SK-N-DZ (cell line): ENCODE data around the gene CMSS1.

Experiments used
- DNase-seq: peaks from one replicate; pipeline ENCODE4 v3.0.0-alpha.2; 2015; ENCODE audit warnings: low spot score

Gene CMSS1

DNA sequence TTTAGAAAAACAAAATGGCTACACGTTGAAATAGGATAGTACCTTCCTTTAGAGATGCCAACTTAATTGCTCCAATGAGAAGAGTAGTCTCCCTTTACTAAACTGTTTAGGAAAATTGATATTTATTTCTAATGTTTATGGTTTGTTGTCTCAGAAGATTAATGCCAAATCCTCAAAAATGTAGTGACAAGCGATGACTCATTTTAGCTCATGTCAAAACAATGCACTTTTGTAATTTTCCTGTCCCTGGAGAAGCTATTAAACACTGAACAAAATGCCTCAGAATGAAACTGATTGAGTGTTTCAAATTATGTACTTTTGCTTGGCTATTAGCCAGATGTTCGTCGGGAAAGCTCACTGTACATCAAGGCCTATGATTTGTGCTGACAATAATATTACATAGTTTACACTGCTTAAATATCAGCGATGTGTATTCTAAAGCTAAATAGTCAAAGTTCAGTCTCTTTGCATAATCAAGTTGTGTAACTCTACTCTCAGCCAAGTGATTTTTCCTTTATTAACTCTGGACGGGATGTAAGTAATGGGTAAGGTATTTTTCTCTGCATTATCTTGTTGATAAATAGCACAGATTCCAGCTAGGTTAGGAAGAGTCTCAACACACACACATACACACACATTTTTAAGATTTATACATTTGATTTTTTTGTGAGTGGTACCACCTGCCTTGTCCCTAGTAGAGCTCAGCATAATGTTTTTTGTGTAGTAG lies 83.7 kb downstream of the CMSS1 start:
- DNase-seq: no peak

DNA sequence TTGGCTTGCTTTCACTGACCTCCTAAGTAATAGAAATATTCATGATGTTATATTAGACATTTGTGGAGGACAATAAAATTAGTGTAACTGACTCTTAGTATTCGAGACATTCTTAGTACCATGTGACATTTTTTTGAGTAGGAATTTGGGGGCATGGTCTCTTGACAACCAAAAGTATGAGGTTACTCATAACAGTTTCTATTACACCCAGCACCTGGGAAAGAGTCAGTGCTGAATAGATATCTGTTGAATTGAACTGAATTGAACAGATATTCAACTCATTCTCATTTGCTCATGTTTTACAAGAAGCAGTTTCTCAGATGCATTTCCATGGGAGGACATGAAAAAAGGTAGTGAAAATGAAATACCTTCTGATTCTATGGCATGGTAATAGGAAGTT lies 84.4 kb downstream of the CMSS1 start:
- DNase-seq: no peak

DNA sequence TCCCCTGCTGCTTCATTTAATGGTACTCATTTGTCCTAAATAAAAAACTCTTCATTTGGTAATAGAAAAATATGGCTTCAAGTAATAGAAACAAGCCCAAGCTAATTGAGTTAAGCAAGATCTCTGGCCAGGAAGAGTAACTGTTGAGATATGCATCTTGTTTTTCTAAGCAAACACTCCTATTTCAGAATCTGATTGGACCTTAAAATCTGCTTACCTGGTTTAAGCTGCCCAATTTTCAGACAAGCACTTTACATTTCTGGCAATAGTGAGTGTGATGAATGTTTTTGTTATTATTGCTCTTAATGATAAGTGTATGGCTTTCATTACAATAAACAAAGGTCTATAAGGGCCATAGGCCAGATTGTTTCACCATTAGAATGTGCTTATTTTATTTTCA lies 86.2 kb downstream of the CMSS1 start:
- DNase-seq: peak; percentile 37

DNA sequence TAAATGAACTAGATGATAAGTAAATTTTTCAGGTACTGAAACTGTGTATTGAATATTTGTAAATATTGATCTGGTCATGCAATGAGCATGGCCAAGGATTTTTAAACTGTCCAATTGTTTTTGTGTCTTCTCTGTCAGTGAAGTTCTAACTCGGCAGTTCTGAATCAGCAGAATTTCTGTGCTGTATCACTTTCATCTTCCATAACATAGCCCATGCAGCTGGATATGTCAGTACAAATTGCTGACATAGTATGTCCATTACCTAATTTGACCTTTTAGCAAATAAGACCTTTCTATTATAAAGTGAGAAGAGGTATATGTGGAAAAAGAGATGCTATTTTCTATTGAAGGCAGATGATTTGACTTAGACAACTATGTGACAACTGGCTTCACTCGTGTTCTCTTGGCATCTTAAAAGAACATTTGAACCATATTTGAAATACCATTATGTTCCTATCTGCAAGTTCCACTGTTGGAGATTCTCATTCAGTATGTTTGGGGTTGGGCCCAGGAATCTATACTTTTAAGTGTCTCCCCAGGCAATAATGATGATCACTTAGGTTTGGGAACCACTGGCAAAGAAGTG lies 90.4 kb downstream of the CMSS1 start:
- DNase-seq: no peak

DNA sequence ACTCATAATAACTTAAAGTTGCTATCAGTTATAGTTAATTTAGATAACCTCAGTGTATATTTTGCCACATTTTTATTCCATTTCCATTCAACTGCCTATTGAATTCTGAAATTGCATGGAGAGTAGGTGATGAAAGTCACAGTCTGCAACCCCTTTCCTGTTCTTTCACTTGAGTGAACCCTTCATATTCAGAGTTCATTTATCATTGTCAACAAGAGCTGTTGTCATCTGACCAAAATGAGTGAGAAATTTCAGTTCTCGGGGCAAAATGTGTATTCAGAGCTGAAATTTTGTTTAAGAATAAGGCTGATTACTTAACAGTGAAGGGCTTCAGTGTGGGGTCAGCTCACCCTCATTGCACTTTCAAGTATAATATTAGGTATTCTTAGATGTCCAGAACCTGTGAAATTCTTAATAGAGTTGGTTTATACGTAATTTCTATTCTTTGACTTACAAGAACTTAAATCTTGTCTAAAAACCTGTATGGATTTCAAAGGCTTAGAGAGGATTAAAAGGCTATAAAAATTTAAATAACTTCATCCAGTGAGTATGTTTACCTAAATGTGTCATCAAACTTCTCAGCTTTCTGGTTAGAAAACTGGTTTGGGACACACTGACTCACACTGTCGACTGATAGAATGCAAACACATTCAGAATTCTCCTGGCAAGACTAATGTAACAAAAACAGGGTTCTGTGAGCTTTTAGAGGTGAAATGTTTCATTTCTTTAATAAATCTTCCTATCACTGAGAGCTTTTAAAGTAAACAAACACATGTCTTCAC lies 92.2 kb downstream of the CMSS1 start:
- no peak for DNase-seq

DNA sequence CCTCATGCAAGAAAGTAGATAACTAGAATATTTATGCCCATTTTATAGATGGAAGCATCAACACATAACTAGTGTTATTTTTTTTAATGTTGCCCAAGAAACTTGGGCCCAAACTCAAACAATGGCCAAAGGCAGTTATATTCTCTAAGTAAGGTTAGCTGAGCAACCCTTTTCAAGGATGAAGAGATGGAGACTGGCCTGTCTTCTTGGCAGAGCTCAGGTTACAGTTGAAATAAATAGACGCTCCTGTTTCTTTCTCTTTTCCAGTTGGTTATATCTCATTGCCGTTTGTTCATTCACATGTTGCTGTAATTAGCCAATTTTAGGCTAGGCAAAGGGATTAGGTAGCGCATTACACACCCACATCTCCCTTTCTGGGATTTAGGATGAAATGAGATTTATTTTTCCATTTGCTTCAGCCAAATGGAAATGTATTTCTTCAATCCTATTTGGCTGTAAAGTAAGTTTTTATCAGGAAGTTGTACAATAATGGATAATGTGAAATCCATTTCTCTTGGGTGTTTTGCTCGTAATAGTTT lies 93.2 kb downstream of the CMSS1 start:
- DNase-seq: no peak

DNA sequence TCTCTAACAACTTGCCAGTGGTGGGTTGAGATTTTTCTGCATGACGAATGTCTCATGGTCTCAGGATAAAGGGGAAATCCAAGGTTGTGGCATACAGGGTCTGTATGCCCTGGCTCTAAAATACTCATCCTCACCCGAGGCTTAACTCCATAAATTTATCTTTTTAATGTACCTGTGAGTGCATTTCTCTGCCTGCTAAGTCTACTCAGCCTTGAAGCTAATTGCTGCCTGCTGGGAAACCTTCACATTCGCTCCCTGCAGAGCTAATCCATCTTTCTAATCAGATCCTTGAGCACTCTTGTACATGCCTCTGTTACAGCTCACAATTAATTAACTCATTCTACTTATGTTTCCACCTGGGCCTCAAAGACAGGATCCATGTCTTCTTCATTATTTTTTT lies 93.8 kb downstream of the CMSS1 start:
- DNase-seq: peak; percentile 93

DNA sequence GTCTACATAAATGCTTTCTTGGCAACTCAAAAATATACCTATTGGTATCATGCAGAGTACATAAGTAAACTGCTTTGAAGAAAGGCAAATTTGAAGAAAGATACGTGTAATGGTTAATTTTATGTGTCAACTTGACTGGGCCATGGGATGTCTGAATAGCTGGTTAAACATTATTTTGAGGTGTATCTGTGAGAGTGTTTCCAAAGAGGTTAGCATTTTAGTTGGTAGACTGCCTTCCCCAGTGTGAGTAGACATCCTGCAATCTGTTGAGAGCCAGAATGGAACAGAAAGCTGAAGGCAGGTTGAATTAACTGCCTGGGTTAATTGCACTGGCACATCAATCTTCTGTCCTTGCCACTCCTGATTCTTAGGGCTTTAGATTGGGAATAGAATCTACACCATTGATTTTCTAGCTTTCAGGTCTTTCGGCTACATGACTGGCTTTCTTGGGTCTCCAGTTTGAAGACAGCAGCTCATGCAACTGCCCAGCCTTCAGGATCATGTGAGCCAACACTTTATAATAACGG lies 98.3 kb downstream of the CMSS1 start:
- DNase-seq: peak; percentile 43

DNA sequence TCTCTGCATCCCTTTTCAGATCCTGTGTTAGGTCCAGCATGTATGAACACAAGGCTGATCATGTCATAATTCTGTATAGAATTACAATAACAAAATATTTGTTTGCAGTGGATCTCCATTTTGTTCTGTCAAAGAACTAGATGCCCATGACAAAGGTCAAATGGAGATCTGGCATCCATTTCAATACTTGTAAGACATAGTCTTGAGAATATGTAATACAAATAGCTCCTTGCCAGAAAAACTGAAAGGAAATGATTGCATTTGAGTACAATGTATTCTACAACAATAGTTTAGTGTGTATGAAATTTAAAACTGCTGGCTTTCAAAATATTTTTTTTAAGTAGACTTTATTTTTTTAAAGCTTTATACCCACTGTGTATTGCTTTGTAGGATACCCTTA lies 101.1 kb downstream of the CMSS1 start:
- no peak for DNase-seq

DNA sequence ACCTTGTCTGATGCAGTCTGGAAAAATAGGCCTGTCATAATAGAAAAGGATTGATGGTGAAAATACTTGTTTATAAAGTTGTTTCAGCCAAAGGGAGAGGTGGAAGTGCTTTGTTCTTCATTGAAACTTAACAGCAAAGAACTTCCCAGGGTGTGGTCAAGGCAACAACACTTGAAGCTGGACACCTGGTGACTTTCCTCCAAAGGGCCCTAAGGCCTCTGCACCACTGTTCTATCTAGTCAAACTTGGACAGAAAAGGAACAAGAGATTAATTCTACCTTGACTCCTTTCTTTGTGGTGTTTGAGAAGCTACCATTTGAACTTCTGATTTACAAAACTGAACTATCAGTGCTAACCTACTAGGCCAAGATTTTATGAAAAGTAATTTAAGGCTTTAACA lies 102.0 kb downstream of the CMSS1 start:
- DNase-seq: no peak

DNA sequence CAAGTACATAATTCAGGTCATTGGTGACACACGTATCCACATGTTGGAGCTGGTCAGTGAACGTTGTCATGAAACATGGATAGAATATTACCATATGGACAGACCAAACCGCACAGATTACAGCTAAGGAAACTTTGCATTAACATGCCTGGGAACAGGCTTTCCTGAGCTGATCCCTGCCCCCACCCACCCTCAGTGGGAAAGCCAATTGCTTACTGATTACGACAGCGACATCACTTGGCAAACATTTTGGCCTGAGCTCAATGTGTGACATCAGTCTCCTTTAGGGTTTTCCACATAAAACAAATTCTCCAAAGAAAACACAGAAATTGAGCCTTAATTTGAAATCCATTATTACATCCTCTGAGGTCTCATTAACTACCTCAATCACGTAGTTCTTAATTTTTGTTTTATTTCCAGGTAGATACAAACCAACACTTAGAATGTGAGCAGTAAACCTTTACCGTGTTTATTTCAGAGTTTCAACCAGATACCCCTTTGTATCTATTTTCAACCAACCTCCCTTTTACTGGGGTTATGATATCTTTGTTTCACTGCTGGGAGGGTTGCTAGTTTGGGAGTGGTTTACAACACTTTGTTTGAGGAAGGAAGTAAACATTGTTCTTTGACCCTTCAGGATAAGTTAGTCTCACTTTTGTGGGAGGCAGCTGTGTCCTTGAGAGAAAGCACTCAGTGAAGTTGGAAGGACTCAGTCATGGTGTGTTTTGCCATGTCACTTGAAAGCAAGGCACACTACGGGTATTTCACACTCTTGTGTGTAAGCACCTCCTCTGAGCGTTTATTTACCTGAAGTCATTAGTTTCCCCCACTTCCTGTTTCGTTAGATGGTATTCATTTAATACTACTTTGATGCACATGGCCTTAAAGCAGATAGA lies 103.1 kb downstream of the CMSS1 start:
- DNase-seq: no peak

DNA sequence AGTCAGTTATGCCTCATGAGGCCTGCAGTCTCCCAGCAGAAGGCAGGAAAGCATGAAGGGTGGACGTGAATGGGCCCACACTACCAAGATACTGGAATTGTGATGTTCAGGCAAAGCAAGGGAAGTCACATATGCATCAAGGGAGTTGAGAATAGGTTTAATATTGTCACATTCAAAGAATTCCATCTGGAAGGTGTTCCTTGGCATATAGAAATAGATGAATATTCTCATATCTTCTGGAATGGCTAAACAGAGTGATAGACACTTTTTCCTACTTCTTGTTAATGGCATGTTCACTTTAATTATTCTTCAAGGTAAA lies 103.7 kb downstream of the CMSS1 start:
- DNase-seq: no peak

DNA sequence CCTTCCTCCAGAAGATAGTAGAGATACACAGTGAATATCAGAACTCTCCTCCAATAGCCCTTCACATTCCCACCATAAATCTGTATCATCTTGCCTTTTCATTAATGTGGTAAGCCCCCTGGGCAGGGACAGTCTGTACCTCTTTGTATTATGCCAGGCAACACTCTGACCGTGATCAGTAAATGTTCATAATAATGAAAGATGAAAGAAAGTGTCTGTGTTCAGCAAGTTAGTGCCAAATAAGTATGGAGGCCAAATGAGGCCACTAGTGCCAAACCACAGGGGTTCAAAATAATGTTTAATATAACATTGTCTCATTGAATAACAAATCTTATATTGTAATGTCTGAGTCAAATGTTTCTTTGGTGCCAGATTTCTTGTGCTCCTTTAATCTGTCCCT lies 104.3 kb downstream of the CMSS1 start:
- DNase-seq: no peak

DNA sequence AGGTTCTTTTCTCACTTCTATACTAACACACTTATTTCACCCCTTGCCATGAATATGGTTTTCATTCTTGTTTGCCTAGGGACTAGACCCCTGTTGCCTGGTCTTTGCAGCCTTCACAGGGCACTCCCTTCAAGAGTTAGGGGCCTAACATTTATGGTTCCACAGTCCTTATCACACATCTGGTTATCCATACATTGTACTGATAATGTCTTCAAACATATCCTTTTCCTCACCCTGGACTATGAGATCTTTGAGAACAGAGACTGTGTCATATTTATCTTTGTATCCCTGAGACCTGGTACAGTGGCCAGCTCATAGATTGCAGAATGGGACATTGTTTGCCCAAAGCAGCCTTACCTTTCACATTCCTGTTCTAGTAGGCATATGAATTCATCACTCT lies 106.2 kb downstream of the CMSS1 start:
- DNase-seq: no peak

DNA sequence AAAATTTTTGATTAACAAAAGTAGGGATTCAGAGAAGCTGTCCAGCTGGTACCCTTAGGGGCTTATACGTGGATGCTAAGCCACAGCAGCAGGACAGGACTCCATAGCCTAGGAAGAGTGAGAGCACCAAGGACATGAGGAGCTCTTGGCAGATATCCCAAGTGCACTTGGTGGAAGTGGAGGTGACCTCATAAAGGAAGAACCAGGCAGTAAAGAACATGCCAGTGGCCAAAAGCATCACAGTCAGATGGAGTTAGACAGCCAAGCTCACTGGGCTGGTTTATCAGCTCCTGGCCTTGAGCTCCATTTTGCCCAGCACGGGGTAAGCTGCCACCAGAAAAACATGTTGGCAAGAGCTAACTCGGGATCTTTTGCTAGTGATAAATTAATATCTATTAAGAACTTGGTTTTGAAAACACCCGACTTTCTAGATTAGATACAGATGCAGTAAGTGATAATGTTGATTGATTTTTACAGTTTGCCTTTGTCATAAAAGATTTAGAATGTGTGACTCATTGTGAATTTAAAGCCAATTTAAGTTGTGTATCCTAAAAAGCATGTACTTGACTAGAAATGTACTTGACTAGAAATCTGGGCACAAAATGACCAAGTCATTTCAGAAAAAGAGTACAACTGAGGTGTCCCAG lies 108.0 kb downstream of the CMSS1 start:
- no peak for DNase-seq

DNA sequence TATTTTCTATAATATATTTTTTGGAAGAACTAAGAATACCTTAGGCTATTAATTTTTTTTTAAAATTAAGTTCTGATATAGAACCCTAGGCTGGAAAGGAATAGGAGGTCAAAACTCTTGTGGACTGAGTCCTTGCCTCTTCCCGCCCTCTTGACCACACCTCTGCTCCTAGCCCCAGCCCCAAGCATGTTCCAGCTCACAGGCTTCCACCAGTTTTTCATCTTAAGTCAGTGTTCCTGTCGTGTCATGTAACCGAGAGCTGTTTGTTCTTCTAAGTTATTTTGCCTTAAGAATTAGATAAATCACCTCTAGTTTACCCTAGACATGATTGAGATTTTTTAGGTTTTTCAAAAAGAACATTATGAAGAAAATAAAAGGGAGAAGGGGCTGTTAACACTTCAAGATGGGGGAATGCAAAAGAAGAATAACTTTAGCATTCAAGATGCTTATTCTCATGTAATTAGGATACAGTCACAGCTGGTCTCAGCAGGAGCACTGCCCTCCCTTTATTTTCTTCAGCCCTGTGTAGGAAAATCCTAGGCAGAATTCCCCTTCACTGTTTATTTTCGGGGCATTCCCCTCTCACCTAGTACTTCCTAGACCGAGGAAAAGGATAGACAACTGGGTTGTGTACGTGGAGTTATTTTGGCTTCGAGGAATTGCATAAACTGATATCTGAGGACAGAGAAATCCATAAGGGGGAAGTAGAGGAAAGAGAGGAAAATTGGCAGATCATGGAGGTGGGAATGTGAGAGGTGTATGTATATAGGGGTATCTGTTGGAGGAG lies 110.2 kb downstream of the CMSS1 start:
- DNase-seq: no peak

DNA sequence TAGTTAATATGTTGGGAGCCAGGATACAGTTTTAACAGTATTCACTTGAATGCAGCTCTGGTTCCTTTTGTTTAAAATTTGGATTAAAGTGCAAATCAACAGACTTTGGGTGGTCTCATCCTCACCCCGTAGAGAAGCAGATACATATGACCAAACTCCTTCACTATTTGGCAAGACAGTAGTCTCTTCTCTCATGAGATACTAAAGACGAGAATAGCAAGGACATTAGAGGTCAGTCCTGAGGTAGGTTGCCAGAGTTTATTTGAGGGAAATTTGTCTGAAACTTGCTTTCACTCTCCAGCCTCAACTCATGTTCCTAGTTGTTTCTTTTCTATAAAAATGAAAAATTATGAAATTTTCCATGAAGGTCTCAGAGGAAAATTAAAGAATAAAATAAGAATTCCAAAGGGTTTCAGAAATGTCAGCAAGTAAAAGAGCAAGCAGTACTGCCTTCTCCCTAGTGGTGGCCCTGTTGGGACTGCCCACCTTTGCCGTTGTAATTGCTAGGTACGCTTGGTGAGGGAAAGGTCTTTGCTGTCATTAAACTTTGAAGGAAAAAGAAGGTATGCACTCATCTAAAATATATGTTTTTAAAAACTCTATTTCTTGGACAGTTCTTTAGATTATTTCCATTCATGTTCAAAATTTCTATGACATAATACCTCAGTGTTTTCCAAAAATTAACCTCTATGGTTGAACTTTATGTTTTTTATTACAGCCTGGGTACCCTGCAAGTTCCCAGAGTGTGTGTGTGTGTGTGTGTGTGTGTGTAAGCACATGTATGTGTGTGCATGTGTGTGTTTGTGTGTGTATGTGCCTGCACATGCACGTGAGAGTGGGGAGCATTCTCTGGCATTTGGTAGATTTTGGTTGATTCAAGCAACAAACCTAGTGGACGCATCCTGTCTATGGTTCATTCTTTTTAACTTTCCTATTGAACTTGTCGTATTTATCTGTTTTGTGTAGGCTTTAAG lies 111.4 kb downstream of the CMSS1 start:
- no peak for DNase-seq

DNA sequence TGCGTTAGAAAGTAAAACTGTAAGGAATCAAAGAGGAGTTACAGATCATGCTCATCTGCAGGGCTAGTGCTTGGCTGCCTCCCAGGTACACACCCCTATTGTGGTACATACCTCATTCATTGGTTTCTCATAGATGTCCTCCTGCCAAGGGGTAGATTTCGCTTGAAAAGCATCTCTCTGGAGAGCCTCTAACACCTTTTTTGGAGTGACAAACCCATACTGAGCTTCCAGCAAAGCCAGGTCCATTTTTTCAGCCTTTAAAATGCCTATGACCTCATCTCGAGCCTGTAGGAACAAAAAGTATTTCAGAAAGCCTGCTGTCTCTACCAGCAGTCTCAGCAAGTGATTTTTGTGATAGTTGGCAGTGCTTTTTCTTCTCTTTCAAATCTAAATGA lies 112.1 kb downstream of the CMSS1 start:
- no peak for DNase-seq

DNA sequence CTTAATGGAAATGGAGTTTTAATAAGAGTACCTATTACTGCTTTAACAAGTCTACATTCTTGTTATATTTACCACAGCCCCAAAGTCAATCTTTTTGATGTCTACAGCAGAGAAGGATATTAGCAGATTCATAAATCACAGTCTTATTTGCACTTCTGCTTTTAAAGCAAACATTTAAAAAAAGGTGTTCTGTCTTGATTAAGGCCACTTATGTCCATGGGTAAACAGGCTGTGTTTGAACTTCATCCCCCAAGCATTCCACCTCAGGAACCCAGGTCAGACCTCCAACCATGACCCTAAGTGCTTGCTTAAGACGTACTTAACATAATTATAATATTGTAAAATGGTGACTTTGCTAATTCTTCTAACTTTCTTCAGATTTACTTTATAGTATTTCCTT lies 113.4 kb downstream of the CMSS1 start:
- no peak for DNase-seq
